HepG2 (cell line): Measurements from ENCODE around the gene MED12L.

ENCODE experiments used
- EED ChIP-seq: sonication (generic); formaldehyde crosslinking; IDR thresholded peaks from 2 replicates; pipeline ENCODE4 v1.5.0; 2020; ENCODE audit warnings: mild to moderate bottlenecking, missing genetic modification reagents
- EZH2 ChIP-seq: conservative IDR thresholded peaks from 2 replicates; pipeline ENCODE4 v1.6.1; 2012; ENCODE audit warnings: mild to moderate bottlenecking, low read depth, low read length, moderate library complexity
- IKZF1 ChIP-seq: fragments of 450-650 bp; IDR thresholded peaks from 2 replicates; pipeline ENCODE4 v1.7.1; 2016
- MAZ ChIP-seq, 2 experiments: sonication (generic) in 1 of 2; formaldehyde crosslinking in 1 of 2; IDR thresholded peaks; 2 replicates each; pipeline versions ENCODE4 v1.5.0 to v1.6.1; 2012 to 2020; ENCODE audit warnings: low read depth in 2 of 2, mild to moderate bottlenecking in 2 of 2, borderline replicate concordance in 1 of 2, improper control_type of control experiment in 1 of 2, low read length in 1 of 2, missing genetic modification reagents in 1 of 2, moderate library complexity in 1 of 2
- MYPOP ChIP-seq: sonication (generic); formaldehyde crosslinking; IDR thresholded peaks from 2 replicates; pipeline ENCODE4 v1.8.1; 2023; ENCODE audit warnings: mild to moderate bottlenecking, moderate library complexity, missing genetic modification reagents
- POLR2A ChIP-seq, 2 experiments: IDR thresholded peaks; 2 replicates each; pipeline ENCODE4 v1.6.1; 2011; ENCODE audit warnings: low read depth in 2 of 2, low read length in 2 of 2, mild to moderate bottlenecking in 1 of 2, moderate library complexity in 1 of 2; ENCODE audit not compliant: insufficient read depth in 1 of 2
- ZBTB20 ChIP-seq: sonication (generic); formaldehyde crosslinking; IDR thresholded peaks from 2 replicates; pipeline ENCODE4 v1.8.1; 2023; ENCODE audit warnings: missing genetic modification reagents, low read depth, mild to moderate bottlenecking, borderline replicate concordance

GRCh38 chr3:151276687-151277042 lies 191.2 kb downstream of the MED12L start:
- TF ChIP-seq POLR2A (IDR thresholded peaks at IDR 0.05; ENCODE audit: insufficient read depth in 1 of 2, low read depth in 2 of 2, low read length in 2 of 2), result no peak
- TF ChIP-seq MAZ (IDR thresholded peaks at IDR 0.05; ENCODE audit: borderline replicate concordance, low read depth, low read length), result no peak
- no peak for TF ChIP-seq MAZ (CRISPR knock-in tag; IDR thresholded peaks at IDR 0.05; ENCODE audit: low read depth)
- TF ChIP-seq MYPOP (CRISPR knock-in tag), result no peak
- TF ChIP-seq EZH2, result no peak
- no peak for TF ChIP-seq ZBTB20 (CRISPR knock-in tag)
- no peak for TF ChIP-seq IKZF1
- TF ChIP-seq EED (CRISPR knock-in tag), result no peak
